GM10248 (cell line): ENCODE data around the gene EGFR.
A peak's percentile ranks its signal among the peaks of the same experiment; 100 is the strongest.

ENCODE experiments used
- CTCF ChIA-PET: fragments of 300-600 bp; sonication (Branson Sonifier 250); formaldehyde crosslinking; extraction: SDS; loops from one replicate; lab custom pipeline; 2021; ENCODE audit warnings: antibody characterized with exemption; lab: Yijun Ruan, JAX
- POLR2A ChIA-PET: fragments of 350-650 bp; sonication (Branson Sonifier 250); formaldehyde crosslinking; extraction: SDS; loops from one replicate; lab custom pipeline; 2020; ENCODE audit warnings: antibody characterized with exemption; lab: Yijun Ruan, JAX
- DNase-seq: peaks from one replicate; pipeline ENCODE4 v3.0.0; 2012; ENCODE audit errors: extremely low spot score
- TF ChIP-seq, protein P1 (sequence below): IDR thresholded peaks from 2 replicates; pipeline ENCODE4 v1.5.1; 2012; ENCODE audit warnings: mild to moderate bottlenecking, low read depth; ENCODE audit errors: extremely low read depth, missing control alignments, control extremely low read depth

Gene EGFR

DNA sequence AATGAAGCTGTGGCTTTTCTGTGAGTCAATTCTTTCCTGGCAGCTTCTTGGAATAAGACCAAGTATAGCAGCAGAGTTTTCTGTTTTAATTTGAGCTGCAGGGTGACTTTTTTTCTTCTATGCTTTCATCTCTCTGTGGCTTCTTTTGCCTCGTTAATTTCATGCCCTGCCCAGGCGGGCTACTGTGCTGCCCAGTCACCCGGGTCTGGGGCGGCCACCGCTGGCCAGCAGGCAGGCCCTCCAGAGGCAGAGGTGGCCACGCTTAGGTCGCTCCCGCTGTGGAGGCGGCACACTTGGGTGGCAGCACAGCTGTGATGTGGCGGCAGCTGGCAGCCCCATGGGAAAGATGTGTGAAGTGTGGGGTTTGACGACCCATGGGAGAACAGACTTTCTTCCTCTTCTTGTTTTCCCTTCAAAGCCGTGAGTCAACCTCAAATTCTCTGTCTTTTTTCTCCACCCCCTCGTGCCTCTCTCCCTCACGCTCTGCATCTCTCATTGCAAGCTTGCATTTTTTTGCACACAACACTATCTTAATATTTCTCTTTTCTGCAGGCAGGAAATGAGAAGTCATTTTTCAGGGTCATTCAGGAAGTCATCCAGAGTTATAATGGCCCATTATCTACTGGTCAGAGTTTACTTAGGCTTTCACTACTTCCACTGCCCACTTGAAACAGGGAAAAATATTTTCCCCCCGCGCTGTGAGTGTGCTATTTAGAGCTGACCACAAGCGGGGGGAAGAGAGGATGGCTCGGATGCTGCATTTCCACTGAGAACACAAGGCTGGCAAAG lies 67.8 kb downstream of the EGFR start:
- ChIA-PET CTCF (interaction anchor here (0.8 to 1.7 kb wide), 6 partner anchors 9 to 168 kb away, joined by 3 to 5 read pairs (median 4); no protein-coding TSS in a partner anchor), POLR2A (no interaction called here)
- DNase-seq = peak; percentile 54
- TF ChIP-seq, protein P1, sequence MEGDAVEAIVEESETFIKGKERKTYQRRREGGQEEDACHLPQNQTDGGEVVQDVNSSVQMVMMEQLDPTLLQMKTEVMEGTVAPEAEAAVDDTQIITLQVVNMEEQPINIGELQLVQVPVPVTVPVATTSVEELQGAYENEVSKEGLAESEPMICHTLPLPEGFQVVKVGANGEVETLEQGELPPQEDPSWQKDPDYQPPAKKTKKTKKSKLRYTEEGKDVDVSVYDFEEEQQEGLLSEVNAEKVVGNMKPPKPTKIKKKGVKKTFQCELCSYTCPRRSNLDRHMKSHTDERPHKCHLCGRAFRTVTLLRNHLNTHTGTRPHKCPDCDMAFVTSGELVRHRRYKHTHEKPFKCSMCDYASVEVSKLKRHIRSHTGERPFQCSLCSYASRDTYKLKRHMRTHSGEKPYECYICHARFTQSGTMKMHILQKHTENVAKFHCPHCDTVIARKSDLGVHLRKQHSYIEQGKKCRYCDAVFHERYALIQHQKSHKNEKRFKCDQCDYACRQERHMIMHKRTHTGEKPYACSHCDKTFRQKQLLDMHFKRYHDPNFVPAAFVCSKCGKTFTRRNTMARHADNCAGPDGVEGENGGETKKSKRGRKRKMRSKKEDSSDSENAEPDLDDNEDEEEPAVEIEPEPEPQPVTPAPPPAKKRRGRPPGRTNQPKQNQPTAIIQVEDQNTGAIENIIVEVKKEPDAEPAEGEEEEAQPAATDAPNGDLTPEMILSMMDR = no peak

DNA sequence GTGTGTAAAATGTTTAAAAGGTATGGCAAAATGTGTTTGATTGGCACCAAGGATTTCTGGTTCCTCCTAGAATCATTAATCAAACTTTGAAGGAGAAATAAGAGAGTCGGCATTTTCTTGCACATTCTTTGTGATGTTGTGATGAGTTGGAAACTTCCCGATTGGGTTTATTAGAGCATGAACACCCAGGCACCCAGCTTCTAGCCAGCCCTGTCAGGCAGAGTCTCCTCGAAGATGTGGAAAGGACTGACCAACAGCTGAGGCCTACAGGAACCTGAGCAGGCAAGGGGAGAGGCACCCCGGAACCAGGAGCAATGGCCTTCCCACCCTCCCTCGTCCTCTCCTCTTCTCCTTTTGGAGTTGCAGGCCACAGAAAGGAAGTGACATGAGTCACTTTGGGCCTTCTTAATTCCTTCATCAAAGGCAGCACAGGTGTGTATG lies 68.7 kb downstream of the EGFR start:
- TF ChIP-seq, protein P1 = no peak
- no peak for DNase-seq
- CTCF ChIA-PET = no interaction called here
- POLR2A ChIA-PET = no interaction called here

DNA sequence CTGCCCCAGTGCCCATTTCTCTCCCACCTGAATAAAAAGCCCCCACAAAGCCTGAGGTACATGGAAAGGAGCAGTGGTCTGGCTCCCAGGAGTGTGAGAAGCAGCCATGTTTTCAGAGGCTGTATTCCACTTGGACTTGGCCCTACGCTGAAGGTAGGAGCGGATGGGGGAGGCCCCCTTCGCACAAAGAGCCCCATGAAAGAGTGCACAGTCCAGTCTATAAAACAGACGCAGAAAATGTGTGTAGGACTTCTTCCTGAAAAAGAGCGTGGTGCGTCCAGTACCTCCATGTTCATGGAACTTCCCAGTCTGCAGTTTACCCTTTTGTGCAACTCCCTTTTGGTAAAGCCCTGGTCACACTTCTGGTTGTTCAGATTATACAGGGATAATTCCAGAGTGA lies 69.3 kb downstream of the EGFR start:
- POLR2A ChIA-PET = no interaction called here
- CTCF ChIA-PET = no interaction called here
- TF ChIP-seq, protein P1 = no peak
- DNase-seq = no peak

DNA sequence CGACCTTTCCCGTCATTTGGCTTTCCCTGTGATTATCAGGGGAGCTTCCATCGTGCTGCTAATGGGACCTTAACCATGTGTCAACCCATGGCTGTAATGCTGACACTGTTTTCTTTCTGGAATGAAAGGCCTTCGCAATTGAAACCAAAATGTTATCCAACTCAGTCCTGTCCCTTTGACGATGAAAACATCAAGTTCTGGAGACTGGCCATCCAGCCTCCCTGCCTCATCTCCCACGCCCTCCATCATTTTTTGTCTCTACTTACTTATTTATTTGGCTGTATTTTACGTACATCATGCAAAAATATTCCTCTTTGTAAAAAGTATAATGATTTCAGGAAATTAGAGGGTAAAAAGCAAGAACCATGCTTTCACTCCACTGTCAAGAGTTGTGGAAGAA lies 69.8 kb downstream of the EGFR start:
- ChIA-PET CTCF (no interaction called here), POLR2A (no interaction called here)
- DNase-seq = no peak
- TF ChIP-seq, protein P1 = no peak

DNA sequence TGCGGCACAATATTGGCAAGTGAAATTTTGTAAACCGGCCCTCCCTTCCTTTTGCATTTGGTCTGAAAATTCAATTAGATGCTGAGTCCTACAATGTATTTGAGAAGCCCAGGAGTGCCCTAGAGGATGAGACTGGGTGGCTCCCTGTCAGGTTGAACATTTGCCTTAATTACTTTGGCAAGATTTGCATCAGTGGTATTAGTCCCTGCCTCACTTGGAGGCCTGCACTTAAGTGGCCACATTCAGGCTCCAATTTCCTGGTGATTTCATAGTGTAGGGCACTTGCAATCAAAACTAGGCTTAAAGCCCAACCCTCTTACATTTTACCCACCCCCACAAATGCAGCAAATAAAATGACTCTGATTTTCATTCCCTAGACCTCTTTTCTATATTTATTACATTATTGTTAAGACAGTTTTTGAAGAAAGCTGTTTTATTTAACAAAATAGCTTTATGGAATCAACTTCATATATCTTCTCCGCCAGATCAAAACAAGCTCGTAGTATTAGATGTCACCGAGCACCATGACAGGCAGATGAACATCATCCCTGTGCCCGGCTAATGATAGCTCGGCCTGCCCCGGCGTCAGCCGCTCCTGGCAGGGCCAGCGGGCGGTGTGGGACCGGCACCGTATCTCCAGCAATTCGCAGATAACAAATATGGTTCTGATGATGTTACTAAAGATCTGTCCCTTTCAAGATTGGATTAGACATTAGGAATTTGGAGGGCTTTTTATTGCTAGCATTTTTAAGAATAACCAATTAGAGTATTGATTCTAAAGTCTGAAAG lies 73.6 kb downstream of the EGFR start:
- TF ChIP-seq, protein P1 = no peak
- ChIA-PET CTCF (interaction anchor here (2.2 kb wide), 1 partner anchor 163 kb away, joined by 6 read pairs; no protein-coding TSS in a partner anchor), POLR2A (no interaction called here)
- no peak for DNase-seq

DNA sequence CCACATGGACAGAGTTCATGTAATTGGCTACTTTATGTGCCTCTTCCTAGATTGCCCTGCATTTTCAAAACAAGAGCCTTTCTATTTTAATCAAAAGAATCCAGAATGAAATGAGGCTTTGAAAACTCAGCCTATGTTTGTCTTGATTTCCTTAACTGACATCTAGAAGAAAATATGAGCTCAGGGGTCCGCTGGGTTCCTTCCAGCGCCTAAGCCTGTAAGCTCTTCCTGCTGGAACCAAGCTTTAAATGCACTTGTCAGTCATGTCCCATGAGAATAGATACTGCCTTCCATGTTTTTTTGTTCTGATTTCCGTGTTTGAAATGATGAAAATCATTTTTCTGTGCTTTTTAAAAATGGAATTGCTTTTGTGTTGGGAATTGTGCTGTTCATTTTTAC lies 74.2 kb downstream of the EGFR start:
- TF ChIP-seq, protein P1 = no peak
- DNase-seq = no peak
- ChIA-PET POLR2A (no interaction called here), CTCF (interaction anchor here (0.7 to 2.2 kb wide), 2 partner anchors 28 to 162 kb away, joined by 3 to 6 read pairs; no protein-coding TSS in a partner anchor)
